Omental fat pad (tissue), 4 donors: ENCODE data around the gene GBP5. TPM values are rescaled to one million over a fixed set of nuclear protein-coding genes. Genes with fewer than 3 reads are reported as not detected.
"Not testable (repeated sequence)": the region's sequence is repeated elsewhere in the genome, so short reads cannot be mapped to it uniquely, and the experiment has no call there.

Source experiments
- ATAC-seq: fragments of 150-250 bp; one replicate; pipeline ENCODE4 v1.9.1; 2016; ENCODE audit warnings: mild to moderate bottlenecking, moderate library complexity; ENCODE audit not compliant: low FRiP score
- DNase-seq: peaks from one replicate; pipeline ENCODE4 v3.0.0-alpha.2; 2019; ENCODE audit warnings: low spot score
- CTCF ChIP-seq, 3 donors: fragments of 450-650 bp; IDR thresholded peaks; one replicate each; pipeline ENCODE4 v1.5.1; 2016 to 2017; ENCODE audit warnings: antibody characterized with exemption in 3 of 3, mild to moderate bottlenecking in 3 of 3, moderate library complexity in 2 of 3
- total RNA-seq, 4 donors: library from RNA; depleted of rRNA; stranded (reverse); fragments of >200 nt; gene quantifications; one replicate each; pipeline ENCODE4 v1.1.0, GENCODE V29; 2016

Gene GBP5
- total RNA-seq = 1 to 10 TPM; 2.4 to 9.1 (median 6.6) TPM

DNA sequence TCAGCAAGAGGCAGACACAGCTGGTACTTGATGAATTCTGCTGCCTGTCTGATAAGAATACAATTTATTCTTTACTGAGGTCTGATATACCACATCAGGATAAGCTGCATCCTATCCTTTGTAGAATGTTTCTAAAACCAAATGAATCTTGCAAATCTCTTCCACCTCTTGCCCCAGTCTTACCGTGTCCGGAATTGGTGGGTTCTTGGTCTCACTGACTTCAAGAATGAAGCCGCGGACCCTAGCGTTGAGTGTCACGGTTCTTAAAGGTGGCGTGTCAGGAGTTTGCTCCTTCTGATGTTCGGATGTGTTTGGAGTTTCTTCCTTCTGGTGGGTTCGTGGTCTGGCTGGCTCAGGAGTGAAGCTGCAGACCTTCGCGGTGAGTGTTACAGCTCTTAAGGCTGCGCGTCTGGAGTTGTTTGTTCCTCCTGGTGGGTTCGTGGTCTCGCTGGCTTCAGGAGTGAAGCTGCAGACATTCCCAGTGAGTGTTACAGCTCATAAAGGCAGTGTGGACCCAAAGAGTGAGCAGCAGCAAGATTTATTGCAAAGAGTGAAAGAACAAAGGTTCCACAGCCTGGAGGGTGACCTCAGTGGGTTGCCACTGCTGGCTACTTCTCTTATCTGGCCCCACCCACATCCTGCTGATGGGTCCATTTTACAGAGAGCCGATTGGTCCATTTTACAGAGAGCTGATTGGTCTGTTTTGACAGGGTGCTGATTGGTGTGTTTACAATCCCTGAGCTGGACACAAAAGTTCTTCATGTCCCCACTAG is at the start of gene GBP5:
Gene GBP5 (minus strand): TSS at position 592 of the 773 bp plus-strand sequence. CDS start 3,305 bp downstream, outside the sequence.
- not testable (repeated sequence) for DNase-seq, ATAC-seq

- DNase-seq (no peak), ATAC-seq (no peak)
- no peak for TF ChIP-seq CTCF (IDR thresholded peaks at IDR 0.05)
Observed at GRCh38 chr1:89322402-89322801, 49.7 kb upstream of the GBP5 start.

GRCh38 chr1:89312572-89312971 is 39.9 kb upstream of the GBP5 start:
- no peak for TF ChIP-seq CTCF (IDR thresholded peaks at IDR 0.05)
- no peak for DNase-seq
- no peak for ATAC-seq

- TF ChIP-seq CTCF (IDR thresholded peaks at IDR 0.05) = no peak
- no peak for DNase-seq
- ATAC-seq = no peak
Observed at GRCh38 chr1:89311757-89312156, 39.1 kb upstream of the GBP5 start.

DNA sequence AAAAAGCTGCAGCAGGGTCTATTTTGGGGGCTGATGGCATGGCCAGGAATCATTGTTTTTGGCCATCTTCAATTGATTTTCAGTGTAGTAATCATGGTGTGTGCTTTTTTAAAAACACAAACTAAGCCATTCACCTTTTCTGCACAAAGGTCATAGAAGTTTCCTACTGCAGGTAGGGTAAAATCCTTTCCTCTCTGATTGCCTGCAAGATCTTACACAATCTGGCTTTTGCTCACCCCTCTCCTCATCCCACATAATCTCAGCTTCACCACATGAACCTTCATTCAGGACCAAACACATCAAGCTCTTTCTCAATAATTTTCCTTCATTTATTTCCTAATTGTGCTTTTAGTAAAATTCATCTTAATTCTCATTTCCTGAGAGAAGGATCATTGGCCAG is 38.3 kb upstream of the GBP5 start:
- DNase-seq (no peak), ATAC-seq (peak; percentile 57)
- no peak for TF ChIP-seq CTCF (IDR thresholded peaks at IDR 0.05)

- DNase-seq (no peak), ATAC-seq (no peak)
- no peak for TF ChIP-seq CTCF (IDR thresholded peaks at IDR 0.05)
Observed at GRCh38 chr1:89310505-89310904, 37.8 kb upstream of the GBP5 start.

- ATAC-seq (no peak), DNase-seq (no peak)
- TF ChIP-seq CTCF (IDR thresholded peaks at IDR 0.05) = no peak
Observed at GRCh38 chr1:89309828-89310227, 37.2 kb upstream of the GBP5 start.
